GM06990 (cell line): Measurements from ENCODE around the gene VARS2.
A peak's percentile ranks its signal among the peaks of the same experiment; 100 is the strongest.
"Not testable (repeated sequence)": the region's sequence is repeated elsewhere in the genome, so short reads cannot be mapped to it uniquely, and the experiment has no call there.

ENCODE experiments used
- DNase-seq: peaks from one replicate; pipeline ENCODE4 v3.0.0-alpha.2; 2011; ENCODE audit not compliant: insufficient read length; ENCODE audit errors: extremely low read depth
- H3K27me3 ChIP-seq: replicated peaks from 2 replicates; pipeline ENCODE4 v1.6.0; 2011; ENCODE audit warnings: low read length; ENCODE audit not compliant: control insufficient read depth, insufficient read depth
- H3K36me3 ChIP-seq: 2 replicates; pipeline ENCODE4 v1.5.1; 2011; ENCODE audit warnings: low read length; ENCODE audit not compliant: control insufficient read depth, insufficient read depth
- H3K4me3 ChIP-seq: replicated peaks from 2 replicates; pipeline ENCODE4 v1.5.1; 2011; ENCODE audit warnings: low read depth, mild to moderate bottlenecking, control low read depth, low read length
- CTCF ChIP-seq: IDR thresholded peaks from 2 replicates; pipeline ENCODE4 v1.5.1; 2011; ENCODE audit warnings: low read length, control low read depth, mild to moderate bottlenecking, inconsistent platforms; ENCODE audit not compliant: insufficient read depth, poor library complexity, severe bottlenecking

Gene VARS2

GRCh38 chr6:30914854-30915590 is 984 bp downstream of the VARS2 start:
- TF ChIP-seq CTCF = no peak
- H3K27me3 ChIP-seq = no peaks in the 10 kb centered on the region
- peak overlapping the region; percentile 65 for H3K4me3 ChIP-seq
- H3K36me3 ChIP-seq = peaks cover 31% of the 10 kb centered on the region
- DNase-seq = no peak

GRCh38 chr6:30915591-30915946 is 1.5 kb downstream of the VARS2 start:
- H3K36me3 ChIP-seq = peaks cover 32% of the 10 kb centered on the region
- no peak for DNase-seq
- peak overlapping the region; percentile 65; the same call in 1 of the 2 replicates for H3K4me3 ChIP-seq
- no peaks in the 10 kb centered on the region for H3K27me3 ChIP-seq
- peak; percentile 69 for TF ChIP-seq CTCF

- H3K27me3 ChIP-seq = no peaks in the 10 kb centered on the region
- TF ChIP-seq CTCF = no peak
- peaks cover 29% of the 10 kb centered on the region for H3K36me3 ChIP-seq
- no peak overlapping the region for H3K4me3 ChIP-seq
- no peak for DNase-seq
These were observed 3.0 kb downstream of the VARS2 start for GRCh38 chr6:30917041-30917440.

GRCh38 chr6:30917487-30917886 is 3.4 kb downstream of the VARS2 start:
- Histone ChIP-seq H3K27me3 (no peaks in the 10 kb centered on the region), H3K36me3 (peaks cover 32% of the 10 kb centered on the region), H3K4me3 (no peak overlapping the region)
- DNase-seq = no peak
- TF ChIP-seq CTCF = no peak

GRCh38 chr6:30918670-30919069 is 4.6 kb downstream of the VARS2 start:
- no peak for TF ChIP-seq CTCF
- Histone ChIP-seq H3K36me3 (peaks cover 39% of the 10 kb centered on the region), H3K4me3 (no peak overlapping the region), H3K27me3 (no peaks in the 10 kb centered on the region)
- DNase-seq = no peak

GRCh38 chr6:30922447-30922852 is 8.4 kb downstream of the VARS2 start:
- Histone ChIP-seq H3K27me3 (no peaks in the 10 kb centered on the region), H3K4me3 (no peak overlapping the region), H3K36me3 (peaks cover 50% of the 10 kb centered on the region)
- no peak for TF ChIP-seq CTCF
- DNase-seq = no peak

GRCh38 chr6:30924040-30924627 is 10.1 kb downstream of the VARS2 start:
- H3K4me3 ChIP-seq, DNase-seq, H3K27me3 ChIP-seq: not testable (repeated sequence)
- H3K36me3 ChIP-seq = peaks cover 42% of the 10 kb centered on the region
